DOHH2 (cell line): ENCODE measurements around the gene KRTAP16-1.

Experiments used
- H3F3A ChIP-seq: fragments of 200-600 bp; sonication (generic), shearing (Covaris generic); 2 replicates; pipeline ENCODE4 v1.6.0; 2016; ENCODE audit warnings: antibody characterized with exemption, mild to moderate bottlenecking; ENCODE audit not compliant: control insufficient read depth, insufficient read depth
- H3K27ac ChIP-seq: fragments of 200-600 bp; sonication (generic); 2 replicates; pipeline ENCODE4 v1.5.1; 2014; ENCODE audit warnings: low read depth, mild to moderate bottlenecking, low read length, moderate library complexity
- H3K27me3 ChIP-seq: fragments of 200-600 bp; sonication (generic); 2 replicates; pipeline ENCODE4 v1.6.1; 2014; ENCODE audit warnings: mild to moderate bottlenecking, low read length, mixed read lengths; ENCODE audit not compliant: control insufficient read depth
- H3K36me3 ChIP-seq: fragments of 200-600 bp; sonication (generic); 2 replicates; pipeline ENCODE4 v1.6.1; 2014; ENCODE audit warnings: mild to moderate bottlenecking, low read length, moderate library complexity, mixed read lengths; ENCODE audit not compliant: control insufficient read depth
- H3K4me1 ChIP-seq: fragments of 200-600 bp; sonication (generic); 2 replicates; pipeline ENCODE4 v1.6.1; 2014; ENCODE audit warnings: mild to moderate bottlenecking, low read length, mixed read lengths; ENCODE audit not compliant: control insufficient read depth
- H3K4me2 ChIP-seq: fragments of 200-600 bp; sonication (generic); 2 replicates; pipeline ENCODE4 v1.6.0; 2014; ENCODE audit warnings: mild to moderate bottlenecking, low read length, moderate library complexity
- H3K4me3 ChIP-seq: fragments of 200-600 bp; sonication (generic); 2 replicates; pipeline ENCODE4 v1.5.1; 2014; ENCODE audit warnings: mild to moderate bottlenecking, low read length, mixed read lengths
- H3K79me2 ChIP-seq: fragments of 200-600 bp; sonication (generic); 2 replicates; pipeline ENCODE4 v1.6.1; 2014; ENCODE audit warnings: mild to moderate bottlenecking, low read length, mixed read lengths; ENCODE audit not compliant: control insufficient read depth
- H3K9me2 ChIP-seq: fragments of 200-600 bp; sonication (generic); replicated peaks from 2 replicates; pipeline ENCODE4 v1.6.1; 2014; ENCODE audit warnings: mild to moderate bottlenecking, low read length, mixed read lengths; ENCODE audit not compliant: control insufficient read depth
- H3K9me3 ChIP-seq: fragments of 200-600 bp; sonication (generic); 2 replicates; pipeline ENCODE4 v1.6.1; 2014; ENCODE audit warnings: antibody characterized with exemption, low read length, mixed read lengths; ENCODE audit not compliant: control insufficient read depth, insufficient read depth
- H4K20me1 ChIP-seq: fragments of 200-600 bp; sonication (generic); 2 replicates; pipeline ENCODE4 v1.6.0; 2014; ENCODE audit warnings: low read depth, mild to moderate bottlenecking, antibody characterized with exemption, low read length, moderate library complexity; ENCODE audit not compliant: control insufficient read depth, insufficient read depth
- EZH2phosphoT487 ChIP-seq: fragments of 200-600 bp; sonication (generic); IDR thresholded peaks from 2 replicates; pipeline ENCODE4 v1.6.1; 2017; ENCODE audit warnings: borderline replicate concordance, mild to moderate bottlenecking, antibody characterized with exemption, low read length, moderate library complexity, mixed read lengths
- TF ChIP-seq, protein P1 (sequence below): fragments of 200-600 bp; sonication (generic); IDR thresholded peaks from one replicate; pipeline ENCODE4 v1.5.1; 2014; ENCODE audit warnings: antibody characterized with exemption, mild to moderate bottlenecking, low read depth, low read length; ENCODE audit not compliant: poor library complexity, severe bottlenecking

Gene KRTAP16-1

DNA sequence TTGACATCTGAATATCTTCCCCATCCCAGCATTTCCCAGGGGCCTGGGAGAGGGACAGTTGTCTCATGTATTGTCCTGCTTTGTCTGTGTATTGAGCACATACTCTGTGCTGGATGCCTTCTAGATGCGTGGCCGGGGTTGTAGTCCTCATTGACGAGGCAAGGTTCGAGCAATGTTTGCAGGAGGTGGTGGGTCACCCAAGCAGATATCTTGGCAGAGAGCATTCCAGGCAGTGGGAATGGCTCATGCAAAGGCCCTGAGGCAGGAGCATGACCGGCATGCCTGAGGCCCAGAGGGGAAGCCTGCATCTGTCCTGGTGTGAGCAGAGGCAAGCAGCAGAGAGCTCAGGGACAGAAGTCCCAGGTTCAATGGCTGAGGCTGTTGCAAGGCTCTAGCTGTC lies 24.0 kb upstream of the KRTAP16-1 start:
- TF ChIP-seq, protein P1, sequence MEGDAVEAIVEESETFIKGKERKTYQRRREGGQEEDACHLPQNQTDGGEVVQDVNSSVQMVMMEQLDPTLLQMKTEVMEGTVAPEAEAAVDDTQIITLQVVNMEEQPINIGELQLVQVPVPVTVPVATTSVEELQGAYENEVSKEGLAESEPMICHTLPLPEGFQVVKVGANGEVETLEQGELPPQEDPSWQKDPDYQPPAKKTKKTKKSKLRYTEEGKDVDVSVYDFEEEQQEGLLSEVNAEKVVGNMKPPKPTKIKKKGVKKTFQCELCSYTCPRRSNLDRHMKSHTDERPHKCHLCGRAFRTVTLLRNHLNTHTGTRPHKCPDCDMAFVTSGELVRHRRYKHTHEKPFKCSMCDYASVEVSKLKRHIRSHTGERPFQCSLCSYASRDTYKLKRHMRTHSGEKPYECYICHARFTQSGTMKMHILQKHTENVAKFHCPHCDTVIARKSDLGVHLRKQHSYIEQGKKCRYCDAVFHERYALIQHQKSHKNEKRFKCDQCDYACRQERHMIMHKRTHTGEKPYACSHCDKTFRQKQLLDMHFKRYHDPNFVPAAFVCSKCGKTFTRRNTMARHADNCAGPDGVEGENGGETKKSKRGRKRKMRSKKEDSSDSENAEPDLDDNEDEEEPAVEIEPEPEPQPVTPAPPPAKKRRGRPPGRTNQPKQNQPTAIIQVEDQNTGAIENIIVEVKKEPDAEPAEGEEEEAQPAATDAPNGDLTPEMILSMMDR, result no peak
- no peak for TF ChIP-seq EZH2phosphoT487
- no peaks in the 10 kb centered on the region for H4K20me1 ChIP-seq
- H3K4me3 ChIP-seq, result no peak overlapping the region
- H3K4me1 ChIP-seq, result peaks cover 7% of the 10 kb centered on the region
- no peaks in the 10 kb centered on the region for H3K27me3 ChIP-seq
- H3F3A ChIP-seq, result no peaks in the 10 kb centered on the region
- H3K9me3 ChIP-seq, result no peaks in the 10 kb centered on the region
- no peaks in the 10 kb centered on the region for H3K9me2 ChIP-seq
- no peaks in the 10 kb centered on the region for H3K36me3 ChIP-seq
- no peak overlapping the region for H3K4me2 ChIP-seq
- no peak overlapping the region for H3K27ac ChIP-seq
- no peaks in the 10 kb centered on the region for H3K79me2 ChIP-seq

DNA sequence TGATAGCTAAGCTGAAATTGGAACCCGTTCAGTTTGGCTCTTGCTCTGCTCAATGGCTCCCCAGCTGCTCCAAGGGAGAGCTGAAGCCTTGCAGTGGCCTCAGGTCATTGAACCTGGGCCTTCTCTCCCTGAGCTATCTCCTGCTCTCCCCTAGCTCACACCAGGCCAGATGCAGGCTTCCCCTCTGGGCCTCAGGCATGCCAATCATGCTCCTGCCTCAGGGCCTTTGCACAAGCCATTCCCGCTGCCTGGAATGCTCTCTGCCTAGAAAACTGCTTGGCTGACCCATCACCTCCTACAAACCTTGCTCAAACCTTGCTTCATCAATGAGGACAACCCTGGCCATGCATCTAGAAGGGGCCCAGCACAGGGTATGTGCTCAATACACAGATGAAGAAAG lies 23.1 kb upstream of the KRTAP16-1 start:
- no peaks in the 10 kb centered on the region for H3K27me3 ChIP-seq
- H3K4me1 ChIP-seq, result peaks cover 7% of the 10 kb centered on the region
- no peaks in the 10 kb centered on the region for H4K20me1 ChIP-seq
- H3K79me2 ChIP-seq, result no peaks in the 10 kb centered on the region
- H3K27ac ChIP-seq, result no peak overlapping the region
- H3F3A ChIP-seq, result no peaks in the 10 kb centered on the region
- TF ChIP-seq EZH2phosphoT487, result no peak
- TF ChIP-seq, protein P1, result no peak
- no peak overlapping the region for H3K4me2 ChIP-seq
- no peak overlapping the region for H3K4me3 ChIP-seq
- no peaks in the 10 kb centered on the region for H3K9me3 ChIP-seq
- no peaks in the 10 kb centered on the region for H3K9me2 ChIP-seq
- no peaks in the 10 kb centered on the region for H3K36me3 ChIP-seq

DNA sequence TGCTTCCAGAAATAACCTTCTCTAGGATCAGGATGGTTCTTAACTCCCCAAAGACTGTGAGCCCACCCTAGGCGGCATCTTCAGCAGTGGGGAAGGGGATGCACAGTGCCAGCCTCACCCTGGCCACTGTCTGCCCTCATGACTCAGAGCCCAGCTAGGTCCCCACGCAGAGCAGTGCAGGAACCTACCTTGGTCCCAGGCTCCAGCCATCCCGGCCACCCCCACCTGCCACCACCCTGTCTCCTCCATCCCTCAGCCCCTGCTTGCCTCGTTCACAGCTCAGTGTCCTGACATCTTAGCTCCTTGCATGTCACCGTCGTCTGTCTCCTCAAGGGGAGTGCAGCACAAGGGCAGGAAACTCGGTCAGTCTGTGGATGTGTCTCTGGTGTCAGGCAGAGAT lies 22.5 kb upstream of the KRTAP16-1 start:
- Histone ChIP-seq H3K27me3 (no peaks in the 10 kb centered on the region), H3K79me2 (no peaks in the 10 kb centered on the region), H4K20me1 (no peaks in the 10 kb centered on the region), H3K9me2 (no peaks in the 10 kb centered on the region), H3K4me3 (no peak overlapping the region), H3K4me2 (no peak overlapping the region), H3K9me3 (no peaks in the 10 kb centered on the region), H3K4me1 (peaks cover 7% of the 10 kb centered on the region), H3F3A (no peaks in the 10 kb centered on the region), H3K27ac (no peak overlapping the region), H3K36me3 (no peaks in the 10 kb centered on the region)
- no peak for TF ChIP-seq EZH2phosphoT487
- TF ChIP-seq, protein P1, result no peak
